NK-92 treated with Interleukin-12 subunit alpha and Interleukin-12 subunit beta, amount 100 ng/mL, for 24 hours (cell line): ENCODE measurements around the gene BRSK2.
"Not testable (repeated sequence)": the region's sequence is repeated elsewhere in the genome, so short reads cannot be mapped to it uniquely, and the experiment has no call there.

Experiments used
- DNase-seq: peaks from one replicate; lab custom pipeline; 2025; lab: John Stamatoyannopoulos, UW

The BRSK2 gene

GRCh38 chr11:1501421-1502167 is 111.9 kb downstream of the BRSK2 start:
- DNase-seq: no peak

GRCh38 chr11:1502168-1502953 is 112.6 kb downstream of the BRSK2 start:
- no peak for DNase-seq

GRCh38 chr11:1502954-1503707 is 113.4 kb downstream of the BRSK2 start:
- DNase-seq: no peak

GRCh38 chr11:1503708-1504104 is 114.0 kb downstream of the BRSK2 start:
- no peak for DNase-seq

- no peak for DNase-seq
Measured at GRCh38 chr11:1504138-1504537, 114.4 kb downstream of the BRSK2 start.

GRCh38 chr11:1504581-1505290 is 115.0 kb downstream of the BRSK2 start:
- DNase-seq: no peak

- no peak for DNase-seq
Measured at GRCh38 chr11:1505480-1505879, 115.7 kb downstream of the BRSK2 start.

- DNase-seq: no peak
Measured at GRCh38 chr11:1506981-1507380, 117.2 kb downstream of the BRSK2 start.

- DNase-seq: no peak
Measured at GRCh38 chr11:1507381-1508140, 117.8 kb downstream of the BRSK2 start.

GRCh38 chr11:1508491-1508891 is 118.8 kb downstream of the BRSK2 start:
- DNase-seq: no peak

- no peak for DNase-seq
Measured at GRCh38 chr11:1508986-1509385, 119.3 kb downstream of the BRSK2 start.

- no peak for DNase-seq
Measured at GRCh38 chr11:1509626-1510255, 120.0 kb downstream of the BRSK2 start.

- not testable (repeated sequence) for DNase-seq
Measured at GRCh38 chr11:1510351-1510750, 120.6 kb downstream of the BRSK2 start.

GRCh38 chr11:1510928-1511327 is 121.2 kb downstream of the BRSK2 start:
- no peak for DNase-seq

- no peak for DNase-seq
Measured at GRCh38 chr11:1511937-1512496, 122.3 kb downstream of the BRSK2 start.
